Esophagus squamous epithelium (tissue), 4 donors: Measurements from ENCODE around the gene PEAK3.

Experiments
- CTCF ChIP-seq, 6 experiments: fragments of 450-650 bp in 4 of 6; fragments of 200-600 bp in 2 of 6; sonication (generic) in 2 of 6; IDR thresholded peaks; one replicate each; pipeline ENCODE4 v1.5.1; 2016 to 2019; ENCODE audit warnings: antibody characterized with exemption in 6 of 6, mild to moderate bottlenecking in 4 of 6, moderate library complexity in 4 of 6
- POLR2A ChIP-seq, 4 donors: fragments of 450-650 bp; IDR thresholded peaks; one replicate each; pipeline ENCODE4 v1.6.1; 2017; ENCODE audit warnings: antibody characterized with exemption in 4 of 4, mild to moderate bottlenecking in 4 of 4, moderate library complexity in 3 of 4

DNA sequence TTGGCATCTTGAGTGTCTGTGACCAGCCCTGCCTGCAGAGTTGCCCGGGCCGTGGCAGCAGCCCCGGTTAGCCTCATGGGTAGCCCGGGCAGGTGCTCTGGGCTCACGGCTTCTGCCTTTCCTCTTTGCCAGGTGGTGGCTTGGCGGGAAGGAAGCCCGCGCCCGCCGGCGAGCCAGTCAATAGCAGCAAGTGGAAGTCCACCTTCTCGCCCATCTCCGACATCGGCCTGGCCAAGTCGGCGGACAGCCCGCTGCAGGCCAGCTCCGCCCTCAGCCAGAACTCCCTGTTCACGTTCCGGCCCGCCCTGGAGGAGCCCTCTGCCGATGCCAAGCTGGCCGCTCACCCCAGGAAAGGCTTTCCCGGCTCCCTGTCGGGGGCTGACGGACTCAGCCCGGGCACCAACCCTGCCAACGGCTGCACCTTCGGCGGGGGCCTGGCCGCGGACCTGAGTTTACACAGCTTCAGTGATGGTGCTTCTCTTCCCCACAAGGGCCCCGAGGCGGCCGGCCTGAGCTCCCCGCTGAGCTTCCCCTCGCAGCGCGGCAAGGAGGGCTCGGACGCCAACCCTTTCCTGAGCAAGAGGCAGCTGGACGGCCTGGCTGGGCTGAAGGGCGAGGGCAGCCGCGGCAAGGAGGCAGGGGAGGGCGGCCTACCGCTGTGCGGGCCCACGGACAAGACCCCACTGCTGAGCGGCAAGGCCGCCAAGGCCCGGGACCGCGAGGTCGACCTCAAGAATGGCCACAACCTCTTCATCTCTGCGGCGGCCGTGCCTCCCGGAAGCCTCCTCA is 55.7 kb downstream of the PEAK3 start:
- TF ChIP-seq CTCF (IDR thresholded peaks at IDR 0.05): no peak
- no peak for TF ChIP-seq POLR2A (IDR thresholded peaks at IDR 0.05)
